H1 (cell line): ENCODE measurements around the gene BORCS8. TPM values are rescaled to one million over a fixed set of nuclear protein-coding genes. Genes with fewer than 3 reads are reported as not detected.
"Not testable (repeated sequence)": the region's sequence is repeated elsewhere in the genome, so short reads cannot be mapped to it uniquely, and the experiment has no call there.

Experiments
- CTCF ChIA-PET: fragments of 300-600 bp; sonication (Branson Sonifier 250); formaldehyde crosslinking; loops from one replicate; lab custom pipeline; 2021; ENCODE audit not compliant: partially characterized antibody; lab: Charles Lee
- POLR2A ChIA-PET: fragments of 300-600 bp; sonication (Branson Sonifier 250); formaldehyde crosslinking; loops from one replicate; lab custom pipeline; 2021; ENCODE audit warnings: inconsistent platforms; ENCODE audit not compliant: partially characterized antibody; lab: Charles Lee
- DNase-seq, 2 experiments: peaks; one replicate each; pipeline versions ENCODE4 v3.0.0 to v3.0.0-alpha.2; 2010 to 2022; ENCODE audit warnings: low spot score in 2 of 2, low read depth in 1 of 2, mixed read lengths in 1 of 2
- FAIRE-seq: peaks from 2 replicates; lab custom pipeline; 2011; peaks lifted over from hg19 to GRCh38; lab: Jason Lieb, UNC
- H2AFZ ChIP-seq: 2 replicates; pipeline ENCODE4 v1.8.1; 2012; ENCODE audit warnings: low read length, inconsistent platforms
- H2AK5ac ChIP-seq: 2 replicates; pipeline ENCODE4 v1.6.1; 2013; ENCODE audit warnings: low read depth, low read length
- H2BK120ac ChIP-seq: replicated peaks from 2 replicates; pipeline ENCODE3; 2013; ENCODE audit warnings: low read depth, low read length, inconsistent platforms
- H2BK12ac ChIP-seq: 2 replicates; pipeline ENCODE4 v1.6.1; 2013; ENCODE audit warnings: low read depth, low read length
- H2BK15ac ChIP-seq: 2 replicates; pipeline ENCODE4 v1.6.1; 2013; ENCODE audit warnings: low read length
- H2BK20ac ChIP-seq: 2 replicates; pipeline ENCODE4 v1.6.1; 2013; ENCODE audit warnings: low read length
- H2BK5ac ChIP-seq: 2 replicates; pipeline ENCODE4 v1.6.1; 2013; ENCODE audit warnings: low read depth, low read length
- H3K14ac ChIP-seq: 2 replicates; pipeline ENCODE4 v1.6.1; 2013; ENCODE audit warnings: inconsistent platforms; ENCODE audit not compliant: insufficient read length
- H3K18ac ChIP-seq: 2 replicates; pipeline ENCODE4 v1.6.1; 2013; ENCODE audit warnings: low read length; ENCODE audit errors: extremely low read depth
- H3K23ac ChIP-seq: 2 replicates; pipeline ENCODE4 v1.6.1; 2013; ENCODE audit warnings: inconsistent platforms; ENCODE audit not compliant: insufficient read length
- H3K23me2 ChIP-seq: 2 replicates; pipeline ENCODE4 v1.6.1; 2013; ENCODE audit warnings: low read depth, low read length
- H3K27ac ChIP-seq: 2 replicates; pipeline ENCODE4 v1.6.1; 2011; ENCODE audit warnings: low read depth, low read length, inconsistent platforms
- H3K27me3 ChIP-seq, 4 experiments: replicated peaks in 1 of 4; 1 replicate in 1 of 4; 2 replicates in 3 of 4; pipeline versions ENCODE4 v1.6.1 to v1.8.1; 2011 to 2013; ENCODE audit warnings: low read length in 3 of 4, mild to moderate bottlenecking in 3 of 4, inconsistent platforms in 2 of 4, mixed read lengths in 2 of 4, moderate library complexity in 1 of 4; ENCODE audit not compliant: control insufficient read depth in 3 of 4, insufficient read depth in 3 of 4; ENCODE audit errors: extremely low read depth in 1 of 4
- H3K36me3 ChIP-seq, 4 experiments: 2 replicates each; pipeline versions ENCODE4 v1.6.1 to v1.8.1; 2011 to 2013; ENCODE audit warnings: mild to moderate bottlenecking in 4 of 4, low read length in 3 of 4, moderate library complexity in 2 of 4, control low read depth in 1 of 4, inconsistent platforms in 1 of 4; ENCODE audit not compliant: insufficient read depth in 4 of 4, control insufficient read depth in 2 of 4
- H3K4ac ChIP-seq: replicated peaks from 2 replicates; pipeline ENCODE3; 2013; ENCODE audit warnings: low read length, low read depth, mixed read lengths, inconsistent platforms; ENCODE audit not compliant: insufficient read length
- H3K4me1 ChIP-seq, 4 experiments: replicated peaks in 1 of 4; 1 replicate in 1 of 4; 2 replicates in 3 of 4; pipeline versions ENCODE4 v1.6.1 to v1.8.1; 2011 to 2013; ENCODE audit warnings: low read length in 3 of 4, inconsistent platforms in 2 of 4, mixed read lengths in 1 of 4; ENCODE audit not compliant: insufficient read depth in 4 of 4, control insufficient read depth in 3 of 4
- H3K4me2 ChIP-seq, 2 experiments: 2 replicates each; pipeline versions ENCODE4 v1.6.1 to v1.8.1; 2011 to 2013; ENCODE audit warnings: low read depth in 2 of 2, low read length in 2 of 2, control low read depth in 1 of 2, inconsistent platforms in 1 of 2, mild to moderate bottlenecking in 1 of 2; ENCODE audit not compliant: insufficient read depth in 1 of 2
- H3K4me3 ChIP-seq, 4 experiments: fragments of 200-600, 300-600 bp in 1 of 4; sonication (generic), shearing (Covaris generic), sonication (Bioruptor Twin) in 1 of 4; 2 replicates each; pipeline versions ENCODE4 v1.5.1 to v1.8.1; 2011 to 2016; ENCODE audit warnings: low read length in 4 of 4, low read depth in 3 of 4, control low read depth in 2 of 4, inconsistent platforms in 2 of 4, mild to moderate bottlenecking in 2 of 4, mixed read lengths in 1 of 4, moderate library complexity in 1 of 4; ENCODE audit not compliant: insufficient read depth in 2 of 4; ENCODE audit errors: extremely low read depth in 1 of 4
- H3K56ac ChIP-seq: replicated peaks from 2 replicates; pipeline ENCODE3; 2013; ENCODE audit warnings: low read depth, mild to moderate bottlenecking, mixed read lengths, low read length, inconsistent platforms; ENCODE audit not compliant: insufficient read length
- H3K79me1 ChIP-seq: 2 replicates; pipeline ENCODE4 v1.6.1; 2013; ENCODE audit warnings: low read depth, low read length, control low read depth
- H3K79me2 ChIP-seq, 2 experiments: 2 replicates each; pipeline versions ENCODE4 v1.6.1 to v1.8.1; 2012 to 2013; ENCODE audit warnings: low read length in 2 of 2, mild to moderate bottlenecking in 2 of 2, inconsistent platforms in 1 of 2; ENCODE audit not compliant: insufficient read depth in 2 of 2, control insufficient read depth in 1 of 2
- H3K9ac ChIP-seq, 4 experiments: replicated peaks in 1 of 4; 1 replicate in 1 of 4; 2 replicates in 3 of 4; pipeline versions ENCODE4 v1.6.1 to v1.8.1; 2011 to 2013; ENCODE audit warnings: low read depth in 3 of 4, low read length in 3 of 4, control low read depth in 2 of 4, mild to moderate bottlenecking in 2 of 4, moderate library complexity in 2 of 4, inconsistent platforms in 1 of 4; ENCODE audit errors: extremely low read depth in 1 of 4
- H3K9me3 ChIP-seq, 2 experiments: 2 replicates each; pipeline versions ENCODE4 v1.6.1 to v1.8.1; 2012 to 2013; ENCODE audit warnings: mild to moderate bottlenecking in 2 of 2, moderate library complexity in 2 of 2, control low read depth in 1 of 2, inconsistent platforms in 1 of 2, low read depth in 1 of 2, low read length in 1 of 2, mixed read lengths in 1 of 2; ENCODE audit not compliant: insufficient read depth in 2 of 2
- H4K20me1 ChIP-seq, 2 experiments: replicated peaks in 1 of 2; 2 replicates each; pipeline versions ENCODE3 to v1.8.1; 2011 to 2013; ENCODE audit warnings: inconsistent platforms in 2 of 2, low read length in 2 of 2, mild to moderate bottlenecking in 1 of 2; ENCODE audit not compliant: insufficient read depth in 2 of 2, control insufficient read depth in 1 of 2
- H4K5ac ChIP-seq: 2 replicates; pipeline ENCODE4 v1.6.1; 2013; ENCODE audit warnings: low read length, low read depth, mixed read lengths, inconsistent platforms; ENCODE audit not compliant: insufficient read length
- H4K8ac ChIP-seq: 2 replicates; pipeline ENCODE4 v1.8.0; 2013; ENCODE audit warnings: mild to moderate bottlenecking, moderate library complexity, low read length, inconsistent platforms; ENCODE audit not compliant: insufficient read depth; ENCODE audit errors: extremely low read depth
- H4K91ac ChIP-seq: replicated peaks from 2 replicates; pipeline ENCODE3; 2013; ENCODE audit warnings: low read length, mixed read lengths, inconsistent platforms; ENCODE audit not compliant: insufficient read length
- WGBS, 2 experiments: shearing (Covaris generic) in 1 of 2; methylation state at CpG; one replicate each; pipeline versions ENCODE4 v1.1.6 to v1.1.7; 2013 to 2015; ENCODE audit warnings: low lambda C conversion rate in 2 of 2, mixed read lengths in 2 of 2, inconsistent platforms in 1 of 2, low coverage in 1 of 2, missing lambda C conversion rate in 1 of 2; ENCODE audit not compliant: insufficient replicate concordance in 2 of 2, insufficient coverage in 1 of 2, insufficient read length in 1 of 2; ENCODE audit errors: extremely low coverage in 1 of 2, missing lambda C conversion rate in 1 of 2; 5-methylcytosine and 5-hydroxymethylcytosine counted together
- polyA plus RNA-seq, 7 experiments: library from polyadenylated mRNA; depleted of rRNA in 3 of 7; stranded (reverse) in 5 of 7; unstranded in 2 of 7; fragments of >200 nt in 5 of 7; fragments of 200-250 nt in 2 of 7; gene quantifications; 1 replicate in 5 of 7; 2 replicates in 1 of 7; 4 replicates in 1 of 7; pipeline versions ENCODE4 v1.2.1 to v1.2.3, GENCODE V29; 2011 to 2013; ENCODE audit warnings: missing spikeins in 2 of 7, mixed read lengths in 2 of 7
- total RNA-seq: library from RNA; stranded (reverse); fragmentation: NEBNext Ultra II Directional; extraction: Animal tissue kit (Norgen Biotek cat#: 25700); gene quantifications from 2 replicates; pipeline ENCODE4 v1.2.1, GENCODE V29; 2021

Gene BORCS8
- total and polyA plus RNA-seq, 2 of the 8 experiments (the other 6 are each of a cell fraction or from before 2014, with no cell fraction given): 15.0 to 15.9 TPM

DNA sequence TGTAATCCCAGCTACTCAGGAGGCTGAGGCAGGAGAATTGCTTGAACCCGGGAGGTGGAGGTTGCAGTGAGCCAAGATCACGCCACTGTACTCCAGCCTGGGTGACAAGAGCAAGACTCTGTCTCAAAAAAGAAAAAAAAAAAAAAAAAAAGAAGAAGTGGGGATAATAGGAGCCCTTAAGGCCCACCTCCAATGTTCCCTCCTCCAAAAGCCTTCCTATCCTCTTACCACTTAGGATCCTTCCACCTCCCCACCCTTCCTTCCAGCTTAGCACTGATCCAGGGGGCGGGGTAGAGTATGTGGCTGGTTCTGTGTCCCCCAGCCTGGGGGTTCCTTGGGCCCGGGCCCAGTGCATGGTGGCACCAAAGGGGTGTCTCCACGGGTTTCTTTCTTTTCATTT is 18.7 kb downstream of the BORCS8 start:
- peaks cover 2 to 16% (median 11%) of the 10 kb centered on the region in 4 experiments for H3K27me3 ChIP-seq
- not testable (repeated sequence) for H3K4me2 ChIP-seq, H3K4ac ChIP-seq, H3K14ac ChIP-seq, H2BK15ac ChIP-seq, H2BK20ac ChIP-seq, H3K79me2 ChIP-seq, FAIRE-seq, H3K56ac ChIP-seq, H2BK12ac ChIP-seq, H3K9me3 ChIP-seq, H3K23ac ChIP-seq, H4K91ac ChIP-seq, H3K18ac ChIP-seq, H4K8ac ChIP-seq, H3K79me1 ChIP-seq, H2AK5ac ChIP-seq, H3K27ac ChIP-seq, H2BK5ac ChIP-seq, H3K9ac ChIP-seq, H3K36me3 ChIP-seq, H2BK120ac ChIP-seq, H3K4me3 ChIP-seq, DNase-seq, H4K5ac ChIP-seq, H2AFZ ChIP-seq, H3K23me2 ChIP-seq
- CTCF ChIA-PET: interaction anchor here (4.2 to 7.1 kb wide), 3 partner anchors 14 to 122 kb away, joined by 21 to 109 read pairs (median 85); no protein-coding TSS in a partner anchor
- POLR2A ChIA-PET: interaction anchor here (0.7 to 11.8 kb wide), 6 partner anchors 9 to 1794 kb away, joined by 3 to 133 read pairs (median 8); no protein-coding TSS in a partner anchor
- 73% methylated on average over 3 of the region's 5 CpGs; no CpG with 5 or more reads in 1 of the 2 experiments for WGBS, 2 experiments
- peaks cover 0 to 12% of the 10 kb centered on the region in 2 experiments for H4K20me1 ChIP-seq
- H3K4me1 ChIP-seq: peaks cover 0 to 23% (median 11%) of the 10 kb centered on the region in 4 experiments; a peak in 6 of 7 replicates
